GM19035 (cell line): ENCODE data around the gene GCSAM.

Experiments
- ATAC-seq: cut with Tn5 transposase; IDR thresholded peaks from one replicate; pipeline ENCODE4 v1.9.1; 2021; ENCODE audit not compliant: unreplicated experiment

The GCSAM gene, protein sequence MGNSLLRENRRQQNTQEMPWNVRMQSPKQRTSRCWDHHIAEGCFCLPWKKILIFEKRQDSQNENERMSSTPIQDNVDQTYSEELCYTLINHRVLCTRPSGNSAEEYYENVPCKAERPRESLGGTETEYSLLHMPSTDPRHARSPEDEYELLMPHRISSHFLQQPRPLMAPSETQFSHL

DNA sequence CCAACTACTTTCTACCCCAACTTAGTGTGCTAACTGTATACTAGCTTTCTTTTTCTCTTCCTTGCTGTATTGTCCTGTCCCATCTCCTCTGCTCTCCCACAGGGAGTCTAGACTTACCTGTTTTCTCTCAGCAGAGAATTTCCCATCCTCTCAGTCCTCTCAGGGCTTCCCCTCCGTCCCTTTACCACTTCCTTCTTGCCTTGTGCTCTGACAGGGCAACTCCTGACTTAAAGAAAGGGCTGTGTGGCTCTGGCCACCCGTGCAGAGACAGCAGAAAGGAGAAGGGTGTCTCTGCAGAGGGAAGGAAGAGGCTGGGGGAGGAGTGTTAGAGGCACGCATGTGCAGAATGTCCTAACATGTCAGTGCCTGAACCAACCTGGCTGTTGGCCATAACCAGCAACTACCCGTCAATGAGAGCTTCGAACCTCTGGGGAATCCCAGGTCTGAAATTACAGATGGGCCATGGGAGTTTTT, at the start of gene GCSAM:
TSS of gene GCSAM (minus strand) at position 274 of the 474 bp plus-strand sequence. CDS start at position 146, 128 bp downstream.
- peak; percentile 74 for ATAC-seq

DNA sequence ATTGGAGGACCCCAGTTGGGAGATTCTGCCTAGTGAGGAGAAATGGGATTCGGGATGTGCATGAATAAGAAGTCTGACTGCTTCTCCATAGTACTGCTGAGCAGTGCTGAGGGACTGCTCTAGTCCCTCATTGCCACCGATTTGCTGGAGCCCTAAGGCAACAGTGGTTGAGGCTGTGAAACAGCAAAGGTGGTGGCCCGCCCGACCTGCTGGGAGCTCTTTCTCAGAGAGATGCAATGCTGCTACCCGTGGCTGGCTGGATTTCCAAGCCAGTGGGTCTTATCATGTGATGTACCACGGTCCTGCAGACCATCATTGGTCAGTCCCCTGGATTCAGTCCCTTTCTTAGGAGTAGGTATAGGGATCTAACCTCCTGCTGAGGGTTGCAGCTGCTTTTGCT, 42.6 kb upstream of the GCSAM start:
- ATAC-seq: no peak

DNA sequence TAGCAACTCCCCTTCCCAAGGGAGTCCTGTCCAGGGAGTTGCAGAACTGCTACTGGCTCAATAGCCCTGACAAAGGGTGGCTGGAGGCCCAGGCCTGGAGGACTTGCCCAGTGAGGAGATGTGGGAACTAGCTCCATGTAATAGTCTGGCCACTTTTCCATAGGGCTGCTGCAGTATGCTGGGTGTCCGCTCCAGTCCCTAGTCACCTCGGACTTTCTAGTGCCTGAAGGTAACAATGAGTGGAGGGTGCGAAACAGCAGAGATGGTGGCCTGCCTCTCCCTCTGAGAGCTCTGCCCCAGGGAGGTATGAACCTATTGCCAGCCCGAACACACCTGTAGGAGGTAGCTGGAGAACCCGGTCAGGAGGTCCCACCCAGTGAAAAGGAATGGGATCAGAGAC, 42.0 kb upstream of the GCSAM start:
- ATAC-seq: no peak

- ATAC-seq: no peak
Measured at GRCh38 chr3:112171144-112171543, 38.1 kb upstream of the GCSAM start.

DNA sequence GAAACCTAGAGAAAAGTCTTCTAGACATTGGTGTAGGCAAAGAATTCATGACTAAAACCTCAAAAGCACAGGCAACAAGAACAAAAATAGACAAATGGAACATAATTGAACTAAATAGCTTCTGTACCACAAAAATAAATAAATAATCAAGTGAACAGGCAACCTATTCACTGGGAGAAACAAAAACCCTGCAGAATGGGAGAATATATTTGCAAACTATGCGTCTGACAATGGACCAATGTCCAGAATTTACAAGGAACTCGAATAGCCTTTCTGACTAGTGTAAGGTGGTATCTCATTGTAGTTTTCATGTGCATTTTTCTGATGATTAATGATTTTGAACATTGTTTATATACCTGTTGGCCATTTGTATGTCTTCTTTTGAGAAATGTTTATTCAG, 37.0 kb upstream of the GCSAM start:
- ATAC-seq: no peak

DNA sequence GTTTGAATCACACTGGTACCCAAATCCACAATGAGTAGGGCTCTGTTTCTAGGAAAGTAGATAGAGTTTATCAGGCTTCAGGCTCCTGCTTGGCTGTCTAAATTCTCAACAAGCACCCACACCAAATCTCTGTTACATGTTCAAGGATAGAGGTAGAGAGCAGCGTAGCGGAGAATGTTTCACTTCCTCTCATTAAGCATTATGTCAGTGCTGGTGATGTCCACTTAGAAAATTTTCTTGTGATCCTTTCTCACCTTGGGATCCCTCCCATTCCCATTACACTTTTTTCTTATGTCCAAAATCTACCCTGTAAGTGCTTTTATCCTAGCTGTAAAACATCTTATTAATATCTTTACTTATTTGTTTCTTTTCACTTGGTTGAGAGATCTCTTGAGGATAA, 34.7 kb upstream of the GCSAM start:
- ATAC-seq: peak; percentile 64

DNA sequence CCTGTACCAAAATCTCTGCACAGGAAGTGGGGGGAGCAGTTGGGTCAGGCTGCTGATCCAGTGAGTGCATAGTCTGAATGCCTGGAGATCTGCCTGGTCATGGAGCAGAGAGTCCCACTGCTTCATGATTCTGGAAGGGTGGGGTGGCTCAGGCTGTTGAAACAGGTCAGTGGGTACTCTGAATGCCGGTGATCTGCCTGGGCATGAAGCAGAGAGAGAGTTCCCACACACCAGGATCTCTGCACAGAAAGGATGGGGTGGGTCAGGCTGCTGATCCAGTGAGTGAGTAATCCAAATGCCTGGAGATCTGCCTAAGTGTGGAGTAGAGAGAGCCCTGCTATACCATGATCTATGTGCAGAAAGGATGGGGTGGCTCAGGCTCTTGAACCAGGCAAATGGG, 16.1 kb upstream of the GCSAM start:
- ATAC-seq: no peak

GRCh38 chr3:112143689-112144088, 10.6 kb upstream of the GCSAM start:
- no peak for ATAC-seq

GRCh38 chr3:112143251-112143650, 10.2 kb upstream of the GCSAM start:
- ATAC-seq: peak; percentile 64

- no peak for ATAC-seq
Measured at GRCh38 chr3:112141293-112141692, 8.2 kb upstream of the GCSAM start.

DNA sequence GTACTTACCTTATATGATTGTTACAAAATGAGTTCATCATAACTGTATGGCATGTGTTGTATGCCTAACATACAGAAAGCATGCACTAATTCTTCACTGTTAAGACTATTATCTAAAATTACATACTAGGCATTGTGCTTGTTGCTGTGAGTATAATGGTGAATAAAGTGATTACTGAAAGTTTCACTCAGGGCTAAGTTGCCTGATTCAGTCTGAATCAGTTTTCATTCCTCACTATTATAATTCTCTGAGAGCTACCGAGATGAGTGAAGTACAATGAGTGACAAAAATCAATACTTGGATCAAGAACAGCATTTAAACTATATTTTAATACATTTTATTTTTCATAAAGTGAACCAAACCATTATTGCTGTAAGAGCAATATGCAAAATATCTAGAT, 7.5 kb upstream of the GCSAM start:
- no peak for ATAC-seq

GRCh38 chr3:112138219-112138969, 5.3 kb upstream of the GCSAM start:
- no peak for ATAC-seq

- no peak for ATAC-seq
Measured at GRCh38 chr3:112137781-112138180, 4.7 kb upstream of the GCSAM start.

GRCh38 chr3:112136959-112137693, 4.1 kb upstream of the GCSAM start:
- ATAC-seq: peak; percentile 26

DNA sequence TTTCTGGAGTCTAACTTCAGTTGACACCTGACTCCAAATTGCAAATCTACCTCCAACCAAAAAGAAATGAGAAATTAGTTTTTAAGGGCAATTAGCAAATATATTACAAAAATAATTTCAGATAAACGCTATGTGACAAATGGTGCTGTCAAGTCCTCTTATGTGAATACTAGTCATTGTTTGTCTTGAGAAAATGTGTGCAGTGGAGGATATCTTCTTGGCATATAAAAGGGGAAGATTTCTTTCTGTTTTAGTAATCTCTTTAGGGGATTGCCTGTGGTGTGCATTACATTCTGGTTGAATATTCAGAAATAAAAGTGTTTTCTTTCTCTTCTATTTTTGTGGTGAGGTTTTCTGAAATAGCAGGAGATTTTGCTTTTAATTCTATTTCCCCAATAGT, 3.0 kb upstream of the GCSAM start:
- ATAC-seq: no peak

- no peak for ATAC-seq
Measured at GRCh38 chr3:112134335-112135124, 1.5 kb upstream of the GCSAM start.

- peak; percentile 6 for ATAC-seq
Measured at GRCh38 chr3:112133626-112134334, 732 bp upstream of the GCSAM start.

DNA sequence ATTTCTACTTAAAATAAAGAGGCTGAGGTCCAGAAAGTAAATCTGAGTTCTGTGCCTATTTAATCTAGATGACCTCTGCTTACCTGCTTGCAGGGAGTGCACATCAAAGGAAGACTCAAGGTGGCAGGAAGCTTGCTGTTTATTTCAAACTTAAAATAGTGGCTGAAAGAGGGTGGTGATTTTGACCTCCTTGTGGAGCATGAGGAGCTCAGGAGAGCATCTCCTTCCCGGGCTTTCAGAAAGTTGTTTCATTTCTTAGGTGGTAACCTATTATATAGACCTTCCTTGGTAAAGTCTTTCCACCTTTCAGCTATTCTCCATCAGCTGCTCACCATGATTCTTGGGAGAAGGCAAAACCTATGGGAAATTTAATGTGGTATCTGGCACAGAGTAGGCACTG, 494 bp downstream of the GCSAM start:
- no peak for ATAC-seq

DNA sequence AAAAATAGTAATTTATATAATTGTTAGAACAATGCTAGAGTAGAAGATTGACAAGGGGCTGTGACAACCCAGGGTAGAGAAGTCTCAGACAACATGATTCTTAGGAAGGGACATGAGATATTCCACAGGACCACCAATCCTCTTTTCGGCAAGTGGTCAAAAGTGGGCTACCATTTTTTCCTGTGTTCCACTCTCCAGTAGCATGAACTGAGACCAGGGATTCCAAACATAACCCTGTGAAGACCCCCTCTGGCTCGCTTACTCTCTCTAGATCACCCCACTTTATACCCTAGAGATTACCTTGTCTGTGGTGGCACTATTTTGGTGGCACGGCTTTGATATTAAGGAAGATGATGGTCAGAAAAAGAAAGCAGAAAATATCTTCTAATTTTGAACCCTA, 960 bp downstream of the GCSAM start:
- no peak for ATAC-seq

DNA sequence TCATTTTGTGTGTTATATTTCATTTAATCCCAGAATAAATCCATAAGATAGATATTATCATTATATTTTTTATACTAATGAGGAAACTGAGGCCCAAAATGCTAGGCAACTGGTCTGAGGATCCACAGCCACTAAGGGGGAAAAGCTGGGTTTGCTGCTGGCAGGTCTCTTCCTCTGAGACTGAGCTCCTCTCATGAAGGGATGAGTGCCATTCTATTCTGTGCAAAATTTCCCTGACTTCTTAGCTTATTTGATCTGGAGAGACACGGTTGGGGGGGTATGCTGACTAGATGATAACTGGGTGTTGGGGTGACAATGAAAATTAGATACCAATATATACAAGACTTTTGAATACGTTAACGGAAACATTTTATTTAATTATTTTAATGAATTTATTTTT, 1.9 kb downstream of the GCSAM start:
- no peak for ATAC-seq

DNA sequence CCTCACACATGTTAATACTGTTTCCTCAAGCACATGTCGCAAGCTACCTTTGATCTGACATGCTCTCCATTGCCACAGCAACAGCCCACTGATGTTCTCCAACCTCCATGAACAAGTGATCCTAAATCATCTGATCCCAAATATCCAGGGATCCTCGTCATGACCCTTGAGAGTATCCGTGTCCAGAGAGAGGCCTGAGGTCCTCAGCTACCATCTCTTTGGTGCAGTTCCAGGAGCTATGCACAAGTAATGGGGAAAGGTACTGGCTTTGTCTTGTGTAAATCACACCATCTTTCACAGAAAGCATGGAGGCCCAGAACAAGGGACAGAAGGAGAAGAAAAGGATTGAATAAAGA, 2.4 kb downstream of the GCSAM start:
- ATAC-seq: no peak
